Measurements from ENCODE around the gene KDM5D.

Gene KDM5D

DNA sequence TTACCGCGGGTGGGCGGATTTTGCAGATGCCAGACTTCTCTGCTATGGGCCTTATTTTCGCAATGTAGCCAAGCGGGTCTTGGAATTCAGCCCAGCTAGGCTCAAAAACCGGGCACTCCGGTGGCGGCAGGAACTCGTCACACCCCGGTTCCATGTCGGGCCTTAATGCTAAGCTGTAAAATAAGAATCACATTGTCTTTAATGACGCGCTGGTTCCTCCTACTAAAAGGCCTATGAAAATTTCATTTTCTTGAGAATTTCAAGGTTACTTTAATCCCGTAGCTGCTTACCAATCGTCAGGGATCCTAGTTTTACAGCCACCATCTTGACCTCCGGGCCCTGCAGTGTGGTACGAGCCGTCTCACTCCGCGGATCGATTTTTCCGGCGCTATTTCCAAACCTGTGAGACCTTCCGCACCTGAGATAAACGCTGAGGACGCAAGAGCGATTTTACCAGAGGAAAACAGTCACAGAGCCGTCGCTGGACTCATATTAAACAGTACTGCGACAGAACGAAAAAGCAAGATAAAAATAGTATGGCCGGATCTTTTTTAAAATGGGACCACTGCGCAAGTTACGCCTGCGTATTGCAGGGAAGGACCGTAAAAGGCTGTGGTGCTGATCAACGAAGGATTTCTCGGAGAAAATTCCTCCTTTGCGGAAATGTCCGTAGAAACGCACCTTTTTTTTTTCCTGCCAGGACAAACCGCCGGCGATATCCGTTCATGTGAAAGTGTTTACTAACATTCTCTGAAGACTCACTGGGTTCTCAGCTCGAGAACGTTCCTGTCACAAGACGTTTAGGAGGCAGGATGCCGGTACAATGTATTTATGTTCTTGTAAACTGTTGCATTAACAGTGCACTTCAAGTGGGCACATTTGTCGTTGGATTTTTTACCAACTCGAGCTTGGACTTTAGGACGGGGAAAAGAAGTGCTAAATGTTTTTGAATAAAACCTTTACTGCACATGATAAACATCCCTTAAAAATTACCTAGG, at the start of gene KDM5D:
Gene KDM5D (minus strand): TSS at position 346 of the 998 bp plus-strand sequence. CDS start 192 bp downstream, at position 154.
- no peak for DNase-seq

DNA sequence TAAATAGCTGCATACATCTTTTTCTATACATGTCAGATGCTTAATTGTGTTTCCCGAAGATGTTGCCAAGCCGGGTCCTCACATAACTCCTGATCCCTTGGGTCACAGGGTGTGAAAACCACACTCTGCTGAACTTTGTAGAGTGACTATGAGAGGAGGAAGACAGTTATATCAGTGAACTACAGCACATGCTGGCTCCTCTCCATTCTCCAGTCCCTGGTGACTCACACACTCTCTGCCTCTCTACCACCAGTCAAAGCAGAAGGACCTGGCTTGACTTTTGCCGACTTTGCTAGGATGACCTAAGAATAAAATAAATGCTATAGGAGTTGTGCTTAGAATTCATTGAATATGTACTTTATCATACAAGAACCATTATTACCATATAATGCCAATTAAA, 23.8 kb upstream of the KDM5D start:
- no peak for DNase-seq

DNA sequence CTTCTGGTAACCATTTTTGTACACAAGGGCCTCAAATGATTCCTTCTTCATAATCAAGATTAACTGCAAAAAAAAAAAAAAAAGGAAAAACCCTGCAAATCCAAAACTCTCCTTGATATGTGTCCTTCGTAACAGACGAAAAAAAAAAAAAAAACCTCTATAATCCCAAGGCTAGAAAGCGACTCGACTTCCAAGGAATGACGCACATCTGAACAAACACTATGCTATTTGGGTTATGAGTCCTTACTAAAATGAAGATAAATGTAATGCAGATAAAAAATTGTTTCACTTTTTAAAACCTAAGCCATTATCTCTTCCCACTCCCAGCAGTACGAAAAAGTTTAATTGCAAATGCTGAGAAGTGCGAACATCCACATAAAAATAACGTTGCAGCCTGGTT, 1.2 kb downstream of the KDM5D start:
- no peak for DNase-seq

DNA sequence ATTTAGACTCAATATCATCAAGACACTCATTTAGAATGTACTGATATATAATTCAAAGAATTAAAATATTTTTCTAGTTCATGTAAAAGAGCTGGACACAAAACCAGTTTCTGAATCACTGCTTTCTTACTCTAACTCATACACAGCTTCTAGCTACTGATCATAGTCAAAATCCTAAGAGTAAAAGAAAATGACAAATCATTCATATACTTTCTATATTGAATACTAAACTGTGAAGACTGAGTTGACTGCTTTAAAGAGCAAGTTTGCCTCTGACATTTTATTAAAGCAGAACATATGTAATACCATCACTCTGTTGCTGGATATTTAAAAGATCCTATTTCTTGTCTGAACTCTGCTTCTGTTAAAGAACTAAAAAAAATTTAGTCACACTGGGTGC, 2.4 kb downstream of the KDM5D start:
- DNase-seq = no peak

DNA sequence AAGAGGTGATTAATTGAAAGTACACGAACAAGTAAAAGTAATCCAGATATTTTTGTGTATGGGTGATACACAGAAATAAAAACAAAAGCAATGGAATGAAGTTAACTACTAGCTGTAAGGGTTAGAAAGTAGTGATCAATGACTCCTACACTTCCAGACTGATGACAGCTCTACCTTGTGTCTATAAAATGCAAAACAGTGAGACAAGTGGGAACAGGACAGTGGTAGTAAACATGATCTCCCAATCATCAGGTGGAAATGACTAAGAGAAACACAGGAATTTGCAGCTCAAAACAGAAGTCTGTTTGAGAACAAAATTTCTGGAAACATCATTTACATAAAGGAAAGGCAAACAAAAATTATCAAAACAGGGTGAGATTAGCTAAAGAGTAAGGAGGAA, 10.1 kb downstream of the KDM5D start:
- DNase-seq = no peak

DNA sequence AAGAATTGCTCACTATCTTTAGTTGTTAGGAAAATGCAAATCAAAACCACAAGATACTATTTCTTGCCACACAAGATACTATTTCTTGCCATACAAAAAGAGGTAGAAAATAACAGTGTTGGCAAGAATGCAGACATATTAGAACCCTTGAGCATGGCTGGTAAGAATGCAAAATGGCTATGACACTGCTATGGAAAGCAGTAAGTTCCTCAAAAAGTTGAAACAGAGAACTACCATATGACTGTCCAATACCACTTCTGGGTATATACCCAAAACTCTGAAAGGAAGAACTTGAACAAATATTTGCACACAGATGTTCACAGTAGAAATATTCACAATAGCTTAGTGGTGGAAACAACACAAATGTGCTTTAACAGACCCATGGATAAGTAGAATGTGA, 26.6 kb downstream of the KDM5D start:
- no peak for DNase-seq

DNA sequence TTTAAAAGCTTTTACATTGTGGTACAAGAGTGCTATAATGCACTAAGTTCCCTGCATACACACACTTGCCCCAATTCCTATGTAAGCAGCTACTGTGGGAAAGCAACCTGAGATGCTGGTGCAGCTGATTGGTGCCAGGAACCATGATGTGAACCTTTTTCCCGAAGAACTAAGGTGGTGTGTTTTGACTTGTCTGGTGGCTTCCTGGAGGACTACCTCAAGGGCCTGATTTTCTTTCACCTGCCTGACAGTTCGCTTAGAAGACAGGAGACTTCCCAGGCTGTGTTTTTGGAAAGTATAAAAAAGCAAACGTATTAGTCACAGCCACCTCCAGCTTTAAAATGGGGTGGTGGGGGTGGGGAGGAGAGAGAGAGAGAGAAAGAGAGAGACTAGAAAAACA, 27.4 kb downstream of the KDM5D start:
- no peak for DNase-seq

DNA sequence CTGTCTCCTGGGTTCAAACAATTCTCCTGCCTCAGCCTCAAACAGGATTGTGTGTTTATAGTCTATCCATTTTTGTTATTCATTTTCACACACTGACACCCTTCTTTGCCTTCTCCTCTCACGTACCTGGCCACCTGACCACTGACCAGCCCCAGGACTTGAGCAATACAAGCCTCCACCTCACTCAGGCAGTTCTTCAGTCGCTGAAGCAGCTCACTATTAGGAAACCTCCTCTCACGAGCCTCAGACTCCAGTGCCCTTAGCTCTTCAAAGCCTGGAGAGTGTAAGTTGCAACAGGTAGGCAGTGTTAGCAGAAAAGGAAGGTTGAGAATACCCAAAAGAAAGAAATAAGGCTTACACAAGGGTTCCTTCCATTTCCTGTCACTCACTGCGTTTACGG, 29.3 kb downstream of the KDM5D start:
- DNase-seq = no peak

DNA sequence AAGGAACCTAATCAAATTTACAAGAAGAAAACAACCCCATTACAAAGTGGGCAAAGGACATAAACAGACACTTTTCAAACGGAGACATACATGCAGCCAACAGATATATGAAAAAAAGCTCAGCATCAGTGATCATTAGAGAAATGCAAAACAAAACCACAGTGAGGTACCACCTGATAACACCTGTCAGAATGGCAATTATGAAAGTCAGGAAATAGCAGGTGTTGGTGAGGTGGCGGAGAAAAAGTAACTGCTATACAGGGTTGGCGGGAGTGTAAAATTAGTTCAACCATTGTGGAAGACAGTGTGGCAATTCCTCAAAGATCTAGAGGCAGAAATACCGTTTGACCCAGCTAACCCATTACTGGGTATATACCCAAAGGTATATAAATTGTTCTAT, 31.1 kb downstream of the KDM5D start:
- no peak for DNase-seq

DNA sequence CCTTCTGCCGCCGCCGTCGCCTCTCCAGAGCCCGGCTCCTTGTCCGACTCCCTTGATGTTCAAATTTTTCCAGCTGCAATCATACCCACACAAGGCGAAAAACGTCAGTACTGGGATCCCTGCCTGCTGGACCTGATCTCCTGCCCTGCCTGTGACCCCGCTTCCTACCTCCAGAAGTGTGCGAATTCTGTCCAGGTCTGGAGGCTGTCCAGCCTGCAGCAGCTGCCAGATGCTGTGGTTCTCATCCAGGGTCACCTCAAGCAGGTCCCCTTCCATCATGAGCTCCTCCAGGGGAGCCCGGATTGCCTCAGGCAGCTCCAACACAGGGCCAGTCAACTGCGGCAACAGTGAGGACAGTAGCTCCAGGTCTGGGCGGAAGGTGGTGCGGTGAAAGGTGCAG, 38.3 kb downstream of the KDM5D start:
- no peak for DNase-seq

DNA sequence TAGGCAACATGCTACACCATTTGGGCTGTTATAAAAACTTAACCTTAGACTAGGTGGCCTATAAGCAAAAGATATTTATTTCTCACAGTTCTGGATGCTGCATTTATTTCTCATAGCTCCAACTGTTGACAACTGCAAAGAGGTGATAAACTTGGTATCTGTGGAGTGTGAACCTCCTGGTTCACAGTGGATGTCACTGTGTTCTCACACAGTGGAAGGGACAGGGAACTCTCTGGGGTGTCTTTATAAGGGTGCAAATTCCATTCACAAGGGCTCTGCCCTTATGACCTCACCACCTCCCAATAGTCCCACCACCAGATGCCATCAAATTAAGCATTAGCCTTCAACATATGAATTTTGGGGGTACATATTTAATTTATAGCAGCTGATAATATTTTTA, 46.0 kb downstream of the KDM5D start:
- DNase-seq = no peak

DNA sequence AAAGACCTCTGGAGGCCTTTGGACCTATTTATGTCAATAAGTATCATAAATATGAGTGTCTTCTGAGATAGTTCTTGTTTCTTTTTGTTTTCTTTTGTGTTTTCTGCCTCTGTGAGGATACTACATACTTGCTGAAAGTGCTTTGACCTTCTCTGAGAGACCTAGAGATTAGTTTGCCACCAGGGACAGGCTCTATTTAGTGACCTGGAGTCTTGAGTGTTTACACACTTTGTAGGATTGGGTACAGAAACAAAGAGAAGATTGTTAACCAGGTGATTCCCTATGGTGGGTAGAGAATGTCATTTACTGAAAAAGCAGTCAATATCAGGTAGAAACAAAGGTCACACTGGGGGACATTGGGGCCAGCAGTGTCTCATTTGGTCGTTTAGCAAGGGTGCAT, 63.7 kb downstream of the KDM5D start:
- no peak for DNase-seq

Data from SIG-M5 (cell line).